ENCODE measurements around the gene GSDME. TPM values are rescaled to one million over a fixed set of nuclear protein-coding genes. Genes with fewer than 3 reads are reported as not detected.
A peak's percentile ranks its signal among the peaks of the same experiment; 100 is the strongest.

The GSDME gene
- total and polyA plus RNA-seq, 2 of the 4 experiments (the other 2 are of a cell fraction): 75.2 to 78.7 TPM

- TF ChIP-seq NFE2L2 (IDR thresholded peaks at IDR 0.05; ENCODE audit: low read depth, low read length): no peak
Observed at GRCh38 chr7:24756545-24757352, 515 bp downstream of the GSDME start (continued).

- Histone ChIP-seq H3K9ac (ENCODE audit: low read depth, low read length) (peak overlapping the region; percentile 83), H2AK9ac (replicated peaks; ENCODE audit: low read depth, low read length, poor library complexity) (peak overlapping the region; percentile 82), H4K20me1 (ENCODE audit: insufficient read depth, low read length) (no peaks in the 10 kb centered on the region), H4K91ac (ENCODE audit: insufficient read depth, low read depth, low read length) (peak overlapping the region; percentile 77), H2AFZ (replicated peaks; ENCODE audit: low read length, poor library complexity) (no peak overlapping the region), H2BK5ac (ENCODE audit: low read depth, low read length, poor library complexity, severe bottlenecking) (peak overlapping the region; percentile 82), H3K4ac (ENCODE audit: low read depth, low read length) (peak overlapping the region; percentile 92), H4K5ac (ENCODE audit: low read depth, low read length) (peak overlapping the region; percentile 36; the same call in 1 of the 2 replicates), H3K79me1 (ENCODE audit: low read depth in 1 of 2, low read length in 2 of 2) (peaks cover 33 to 61% of the 10 kb centered on the region in 2 experiments), H3K9me1 (ENCODE audit: insufficient read depth, low read length) (peaks cover 19% of the 10 kb centered on the region), H3K4me2 (ENCODE audit: low read depth, low read length) (peak overlapping the region; percentile 86), H4K8ac (ENCODE audit: low read depth in 2 of 2, low read length in 2 of 2) (peak overlapping the region; percentile 76 to 82), H3K4me3 (ENCODE audit: insufficient read depth, low read depth, low read length) (peak overlapping the region; percentile 76), H3K4me1 (ENCODE audit: control insufficient read depth, insufficient read depth, low read length) (peaks cover 24% of the 10 kb centered on the region), H3K9me3 (ENCODE audit: control insufficient read depth, insufficient read depth, low read length) (no peaks in the 10 kb centered on the region), H3K14ac (replicated peaks; ENCODE audit: low read depth, low read length) (peak overlapping the region; percentile 93), H3K36me3 (ENCODE audit: control insufficient read depth, insufficient read depth, low read length) (no peaks in the 10 kb centered on the region; the same call in 1 of the 2 replicates), H3K27ac (ENCODE audit: insufficient read depth, low read length) (peak overlapping the region; percentile 86), H2BK120ac (ENCODE audit: low read depth, low read length) (peak overlapping the region; percentile 94), H2BK15ac (ENCODE audit: low read depth, low read length) (peak overlapping the region; percentile 79; the same call in 2 of the 3 replicates), H2AK5ac (ENCODE audit: low read depth, low read length) (peak overlapping the region; percentile 93), H3K18ac (ENCODE audit: low read depth, low read length) (peak overlapping the region; percentile 52), H3K56ac (ENCODE audit: extremely low read depth, insufficient read depth, low read length) (peak overlapping the region; percentile 78; the same call in 1 of the 2 replicates), H3K23ac (ENCODE audit: low read depth, low read length) (peak overlapping the region; percentile 88; the same call in 1 of the 2 replicates), H2BK20ac (ENCODE audit: low read depth, low read length) (peak overlapping the region; percentile 87), H3K27me3 (ENCODE audit: control insufficient read depth, insufficient read depth, low read length) (no peaks in the 10 kb centered on the region)
- intact Hi-C loops (cut with micrococcal nuclease) (loop anchor here (2.0 to 5.0 kb wide), 3 partner anchors 13 to 178 kb away; no protein-coding TSS in a partner anchor), in situ Hi-C loops (cut with MboI; ENCODE audit: low sequenced_read_pairs) (no loop called here), dilution Hi-C loops (cut with HindIII; ENCODE audit: low sequenced_read_pairs, unreplicated experiment) (no loop called here)
- TF ChIP-seq MAFK (IDR thresholded peaks at IDR 0.05; ENCODE audit: low read depth, low read length): peak; percentile 23; the same call in 1 of the 2 replicates
- TF ChIP-seq NFE2L2 (IDR thresholded peaks at IDR 0.05; ENCODE audit: low read depth, low read length): no peak
- TF ChIP-seq RFX5 (IDR thresholded peaks at IDR 0.05; ENCODE audit: low read depth, low read length): no peak
- TF ChIP-seq POLR2A (IDR thresholded peaks at IDR 0.05; ENCODE audit: low read depth, low read length): peak; percentile 47; the same call in 1 of the 2 replicates
- TF ChIP-seq FOS (IDR thresholded peaks at IDR 0.05; ENCODE audit: low read depth, low read length): peak; percentile 73
- 0 out of 2 replicates have a peak, but pooled peaks have one; percentile 10 for TF ChIP-seq RAD21 (IDR thresholded peaks at IDR 0.05; ENCODE audit: low read length)
- no TSS peak for BruUV-seq (replicated peaks)
- DNase-seq: peak; percentile 90
- CTCF ChIA-PET: no interaction called here
- ATAC-seq (ENCODE audit: low read depth): no peak
- POLR2A ChIA-PET (ENCODE audit: unreplicated experiment): no interaction called here
- 90% methylated on average over 2 of the region's 12 CpGs; no CpG with 5 or more reads in 1 of the 2 experiments for WGBS, 2 experiments (ENCODE audit: extremely low coverage in 2 of 2, insufficient read length in 1 of 2)
Observed at GRCh38 chr7:24755541-24756407, 1.5 kb downstream of the GSDME start.
